Upper lobe of left lung (tissue), 4 donors: ENCODE measurements around the gene GFOD1.

ENCODE experiments used
- CTCF ChIP-seq, 6 experiments: fragments of 450-650 bp in 4 of 6; fragments of 200-600 bp in 2 of 6; sonication (generic) in 2 of 6; IDR thresholded peaks; one replicate each; pipeline ENCODE4 v1.5.1; 2016 to 2019; ENCODE audit warnings: antibody characterized with exemption in 6 of 6
- POLR2A ChIP-seq, 4 donors: fragments of 450-650 bp; IDR thresholded peaks; one replicate each; pipeline ENCODE4 v1.5.1; 2016 to 2017; ENCODE audit warnings: antibody characterized with exemption in 4 of 4, mild to moderate bottlenecking in 2 of 4
- POLR2AphosphoS5 ChIP-seq, 2 donors: sonication (generic); formaldehyde crosslinking; IDR thresholded peaks; one replicate each; pipeline ENCODE4 v1.5.1; 2017; ENCODE audit warnings: antibody characterized with exemption in 2 of 2

- TF ChIP-seq CTCF (IDR thresholded peaks at IDR 0.05) (no peak), POLR2A (IDR thresholded peaks at IDR 0.05) (no peak), POLR2AphosphoS5 (IDR thresholded peaks at IDR 0.05) (no peak)
These were observed 149.4 kb downstream of the GFOD1 start for GRCh38 chr6:13338038-13338437.
